GM10847 (cell line): ENCODE data around the gene SSUH2.

ENCODE experiments used
- POLR2A ChIP-seq: IDR thresholded peaks from 2 replicates; pipeline ENCODE4 v1.6.1; 2011; ENCODE audit not compliant: insufficient read length; ENCODE audit errors: extremely low read depth

The SSUH2 gene

DNA sequence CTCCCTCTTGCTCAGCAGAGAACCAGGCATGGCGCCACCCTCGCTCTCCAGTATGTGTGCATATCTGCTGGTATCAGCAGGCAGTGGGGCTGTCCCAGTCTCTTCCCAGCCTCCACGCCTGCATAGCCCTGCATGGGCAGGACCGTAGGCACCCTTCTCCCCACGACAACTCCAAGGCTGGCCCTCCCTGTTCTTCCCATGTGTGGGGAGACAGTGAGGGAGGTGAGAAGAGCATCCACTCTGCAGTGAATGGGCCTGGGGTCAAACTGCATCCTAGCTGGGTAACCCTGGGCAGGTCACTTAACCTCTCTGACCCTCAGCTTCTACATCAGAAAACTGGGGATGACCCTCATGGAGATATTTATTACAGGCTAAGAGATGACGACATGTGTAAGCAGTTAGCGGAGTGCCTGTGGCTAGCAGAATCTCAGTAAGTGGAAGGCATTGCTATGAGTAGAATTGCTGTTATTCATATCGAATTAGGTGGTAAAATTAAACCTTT, 13.3 kb upstream of the SSUH2 start:
- TF ChIP-seq POLR2A: no peak

DNA sequence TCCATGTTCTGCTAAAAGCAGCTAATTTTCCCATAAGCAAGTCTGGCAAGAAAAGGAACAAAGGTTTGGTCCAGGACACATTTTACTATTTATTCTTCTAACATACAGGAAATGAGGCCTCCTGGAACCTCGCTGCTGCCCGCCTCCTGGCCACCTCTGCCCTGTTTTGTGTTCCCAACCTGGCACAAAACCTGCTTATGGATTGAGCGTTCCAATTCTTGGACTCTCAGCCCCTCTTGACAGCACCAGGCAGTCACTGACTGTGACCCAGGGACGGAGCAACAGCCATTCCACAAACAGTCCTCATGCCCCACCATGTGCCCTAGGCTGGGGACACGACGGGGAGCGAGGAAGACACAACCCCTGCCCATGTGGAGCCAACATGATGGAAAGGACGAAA, 11.6 kb upstream of the SSUH2 start:
- no peak for TF ChIP-seq POLR2A

DNA sequence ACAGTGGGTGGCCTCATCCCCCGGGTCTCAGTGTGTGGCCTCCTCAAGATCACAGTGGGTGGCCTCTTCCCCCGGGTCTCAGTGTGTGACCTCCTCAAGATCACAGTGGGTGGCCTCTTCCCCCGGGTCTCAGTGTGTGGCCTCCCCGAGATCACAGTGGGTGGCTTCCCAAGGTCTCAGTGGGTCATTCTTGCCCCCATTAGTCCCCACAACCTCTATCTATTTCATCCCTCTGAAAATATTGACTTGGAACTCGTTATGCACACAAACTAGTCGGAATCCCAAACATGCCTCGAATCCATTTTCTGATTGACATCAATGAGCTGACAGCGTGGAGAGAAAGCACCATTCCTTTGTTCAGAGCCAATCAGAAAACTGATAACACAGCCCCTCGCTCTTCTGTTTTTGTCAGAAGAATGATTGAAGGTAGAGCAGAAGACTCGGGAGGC, 10.8 kb upstream of the SSUH2 start:
- no peak for TF ChIP-seq POLR2A

DNA sequence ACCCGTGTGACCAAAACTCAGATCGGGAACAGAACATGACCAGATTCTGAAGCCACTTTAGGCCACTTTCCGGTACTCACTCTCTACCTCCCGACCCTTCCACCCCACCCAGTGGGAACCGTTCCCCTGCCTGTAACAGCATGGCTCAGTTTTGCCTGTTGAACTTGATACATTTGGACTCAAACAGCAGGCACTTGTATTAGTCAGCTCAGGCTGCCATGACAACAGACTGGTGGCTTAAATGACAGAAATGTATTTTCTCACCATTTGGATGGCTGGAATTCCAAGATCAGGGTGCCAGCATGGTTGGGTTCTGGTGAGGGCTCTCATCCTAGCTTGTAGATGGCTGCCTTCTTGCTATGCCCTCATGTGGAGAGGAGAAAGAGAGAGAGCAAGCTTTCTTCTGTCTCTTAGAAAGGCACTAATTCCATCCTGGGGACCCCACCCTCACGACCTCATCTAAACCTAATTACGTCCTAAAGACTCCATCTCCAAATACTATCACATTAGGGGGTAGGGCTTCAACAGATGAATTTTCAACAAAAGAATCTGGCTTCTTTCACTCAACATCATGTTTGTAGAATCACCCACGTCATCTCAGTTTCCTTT, 9.3 kb upstream of the SSUH2 start:
- TF ChIP-seq POLR2A: no peak

DNA sequence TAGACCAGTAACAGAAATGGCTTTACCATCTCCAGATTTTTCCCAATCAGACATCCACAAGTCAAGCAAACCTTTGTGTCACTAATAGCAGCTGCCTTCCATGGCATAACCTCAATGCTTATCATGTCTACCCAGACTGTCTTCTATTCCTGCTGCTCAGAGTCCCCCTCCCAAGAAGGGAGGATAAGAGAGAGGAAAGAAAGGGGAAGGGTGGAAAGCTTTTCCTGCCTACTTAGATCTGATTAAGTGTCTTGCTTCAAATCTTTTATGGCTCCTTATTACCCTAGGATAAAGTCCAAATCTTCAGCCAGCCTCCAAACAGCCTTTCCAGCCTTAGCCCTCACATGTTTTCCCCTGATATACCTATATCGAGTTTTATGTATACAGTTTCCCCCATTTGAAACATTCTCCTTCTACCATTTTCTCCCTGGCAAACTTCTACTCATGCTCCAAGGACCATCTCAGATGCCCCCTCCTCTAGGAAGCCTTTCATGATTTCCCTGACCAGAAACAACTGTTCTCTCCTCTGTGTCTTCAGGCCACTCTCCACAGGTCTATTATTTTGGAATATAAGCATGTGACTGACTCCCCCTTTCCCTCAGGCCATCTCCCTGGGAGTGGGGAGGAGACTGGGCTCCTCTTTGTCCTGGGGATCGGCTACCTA, 7.9 kb upstream of the SSUH2 start:
- no peak for TF ChIP-seq POLR2A

DNA sequence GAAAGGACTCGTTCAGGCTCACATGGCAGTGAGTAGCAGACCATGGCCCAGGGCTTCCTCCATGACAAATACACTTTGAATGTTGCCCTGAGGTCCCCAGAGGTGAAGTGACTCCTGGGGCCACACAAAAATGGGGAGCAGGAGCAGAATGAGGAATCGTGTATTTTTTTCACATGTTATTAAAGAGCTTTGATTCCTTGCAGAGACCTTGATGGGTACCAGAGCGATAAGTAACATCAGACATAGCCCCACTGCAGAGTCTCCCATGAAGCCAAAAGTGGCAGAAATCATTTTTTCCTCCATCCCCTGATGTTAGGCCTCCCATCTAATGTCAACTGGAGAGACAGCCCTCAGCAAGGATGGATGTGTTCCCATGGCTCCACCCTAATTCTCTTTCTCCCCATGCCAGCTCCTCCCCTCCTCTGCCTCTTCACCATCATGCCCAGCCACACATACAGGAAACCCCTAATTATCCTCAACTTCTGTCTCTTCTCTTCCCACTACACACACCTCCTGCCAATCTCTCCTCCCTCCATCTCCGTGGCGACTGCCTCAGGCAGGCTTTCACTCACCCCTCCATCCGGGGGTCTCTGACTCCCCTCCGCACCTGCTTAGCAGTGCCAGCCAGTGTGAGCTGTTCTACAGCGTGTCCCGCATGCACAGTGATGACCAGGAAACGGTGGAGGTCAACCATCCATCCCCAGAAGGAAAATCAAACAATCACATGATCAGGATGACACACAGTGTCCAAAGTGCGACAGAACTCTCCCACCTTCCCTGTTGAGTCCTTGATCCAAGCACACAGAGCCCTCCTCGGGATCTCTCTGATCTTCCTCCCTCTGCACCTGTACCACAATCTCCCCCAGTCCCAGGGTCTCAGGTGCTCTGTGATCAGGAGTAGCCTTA, 7.1 kb upstream of the SSUH2 start:
- TF ChIP-seq POLR2A: no peak

DNA sequence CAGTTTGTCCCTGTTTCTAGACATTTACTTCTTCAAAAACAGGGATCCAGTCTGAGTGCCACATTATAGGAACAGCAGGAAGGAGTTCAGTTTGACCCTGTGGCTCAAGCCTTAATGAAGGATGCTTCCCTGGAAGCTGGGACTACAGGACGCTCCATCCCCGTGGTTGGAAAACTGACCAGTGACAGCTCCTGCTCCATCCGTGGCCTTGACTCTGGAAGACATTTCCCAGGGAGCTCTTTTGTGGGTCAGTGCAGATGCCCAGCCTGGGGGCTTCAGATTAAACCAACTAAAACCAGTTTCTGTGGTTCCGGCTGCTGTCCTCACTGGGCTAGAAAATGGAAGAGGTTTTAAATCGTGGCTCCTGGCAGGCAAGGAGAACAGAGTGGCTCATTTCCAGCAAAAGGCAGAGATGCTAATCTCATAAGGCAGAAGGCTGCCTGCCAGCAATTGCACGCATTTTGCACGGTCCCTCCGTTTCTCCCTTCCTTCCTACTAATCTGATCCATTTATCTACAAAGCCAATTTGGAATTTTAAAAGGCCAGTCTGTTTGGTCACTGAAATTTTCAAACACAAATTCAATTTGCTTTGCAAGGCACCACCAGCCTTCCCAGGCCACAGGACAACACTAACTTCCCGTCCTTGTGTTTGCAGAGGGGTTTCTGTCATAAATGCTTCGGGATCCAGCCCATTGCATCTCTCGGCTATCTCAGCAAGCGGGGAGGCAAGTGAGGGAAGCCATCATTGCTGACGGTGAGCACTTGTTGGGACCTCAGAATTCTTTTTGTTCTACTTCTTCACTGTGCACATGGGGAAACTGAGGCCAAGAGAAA, 6.2 kb upstream of the SSUH2 start:
- TF ChIP-seq POLR2A: no peak

DNA sequence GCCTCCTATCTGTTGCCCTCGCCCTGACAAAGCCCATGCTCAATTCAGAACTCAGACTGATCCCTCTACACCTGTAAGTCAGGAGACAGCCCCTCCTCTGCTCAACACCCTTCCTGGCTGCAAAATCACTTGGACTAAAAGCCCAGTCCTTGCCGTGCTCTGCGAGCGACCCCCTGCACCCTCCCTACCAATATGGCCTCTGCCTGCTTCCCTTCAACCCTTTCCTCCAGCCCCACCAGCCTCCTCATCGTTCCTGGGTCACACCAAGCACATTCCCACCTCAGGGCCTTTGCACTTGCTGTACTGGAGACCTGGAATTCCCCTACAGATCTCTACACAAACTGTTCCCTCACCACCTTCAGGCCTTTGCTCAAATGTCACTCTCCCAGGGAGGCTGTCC, 5.2 kb upstream of the SSUH2 start:
- no peak for TF ChIP-seq POLR2A

DNA sequence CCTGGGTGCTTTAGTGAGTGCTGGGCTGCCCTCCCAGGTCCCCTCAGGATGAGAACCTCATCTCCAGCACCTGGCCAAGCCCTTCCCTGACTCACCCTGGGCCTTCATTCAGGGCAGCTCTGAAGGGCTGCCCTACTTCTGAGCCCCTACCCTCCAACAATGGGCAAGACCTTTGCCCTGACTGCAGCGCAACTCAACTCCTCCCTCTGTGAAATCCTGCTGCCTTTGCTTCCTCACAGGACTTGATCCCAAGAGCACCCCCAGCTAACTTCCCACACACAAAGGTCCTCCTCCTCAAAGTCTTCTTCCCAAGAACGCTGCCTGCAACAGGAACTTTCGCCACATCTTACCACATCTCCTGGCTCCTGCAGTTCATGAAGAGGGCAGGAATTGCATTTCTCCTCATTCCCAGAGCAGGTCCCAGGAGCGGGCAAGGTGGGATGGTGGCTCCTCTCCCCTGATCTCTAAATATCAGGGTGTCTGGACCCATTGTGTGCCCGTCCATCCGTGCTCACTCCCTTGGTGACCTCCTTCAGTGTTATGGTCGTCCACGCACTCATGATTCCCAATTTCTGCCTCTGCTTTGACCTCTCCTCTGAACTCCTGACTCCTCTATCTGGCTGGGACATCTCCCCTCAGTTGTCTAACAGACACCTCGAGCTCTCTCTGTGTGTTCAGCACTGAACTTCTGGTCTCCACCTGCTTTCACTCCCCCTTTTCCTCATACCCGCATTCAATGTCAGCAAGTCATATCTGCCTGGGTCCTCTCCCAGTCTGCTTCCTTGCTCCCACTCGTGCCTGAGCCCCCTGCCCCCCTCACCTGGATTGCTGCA, 4.5 kb upstream of the SSUH2 start:
- TF ChIP-seq POLR2A: no peak

DNA sequence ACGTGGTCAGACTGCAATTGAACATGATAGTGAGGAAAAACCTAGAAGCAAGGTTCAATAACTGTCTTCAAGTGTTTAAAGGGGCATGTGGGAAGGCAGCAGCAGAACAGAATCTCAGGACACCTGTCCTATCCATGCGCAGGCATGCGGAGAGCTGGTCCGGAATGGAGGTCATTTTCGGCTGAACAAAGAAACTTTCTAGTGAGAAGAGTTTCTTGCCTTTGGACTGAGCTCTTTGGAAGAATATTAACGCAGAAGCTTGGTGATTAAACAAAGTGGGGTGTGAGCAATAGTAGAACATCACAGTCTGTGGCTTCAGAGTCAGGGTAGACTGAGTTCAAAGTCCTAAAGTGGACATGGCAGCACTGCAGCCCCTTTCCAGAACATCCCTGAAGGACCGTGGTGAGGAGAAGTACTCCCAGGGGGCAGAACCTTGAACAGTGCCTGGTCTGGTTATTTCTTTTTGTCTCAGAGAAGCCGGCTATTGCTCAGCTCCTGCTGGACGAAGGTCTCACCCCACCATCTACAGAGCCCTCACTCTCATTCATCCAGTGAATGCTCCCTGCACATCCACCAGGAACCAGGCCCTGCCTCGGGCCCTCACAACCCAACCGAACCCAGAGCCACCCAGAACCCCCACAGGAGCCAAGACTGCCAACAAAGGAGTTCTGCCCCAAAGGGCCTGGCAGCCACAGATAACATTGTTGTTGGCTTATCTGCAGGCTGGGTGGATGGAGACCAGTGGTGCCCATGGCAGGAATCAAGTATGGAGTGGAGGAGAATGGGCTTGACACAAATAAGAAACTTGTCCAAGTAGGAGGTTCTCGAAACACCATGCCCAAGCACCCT, 2.8 kb upstream of the SSUH2 start:
- TF ChIP-seq POLR2A: no peak

DNA sequence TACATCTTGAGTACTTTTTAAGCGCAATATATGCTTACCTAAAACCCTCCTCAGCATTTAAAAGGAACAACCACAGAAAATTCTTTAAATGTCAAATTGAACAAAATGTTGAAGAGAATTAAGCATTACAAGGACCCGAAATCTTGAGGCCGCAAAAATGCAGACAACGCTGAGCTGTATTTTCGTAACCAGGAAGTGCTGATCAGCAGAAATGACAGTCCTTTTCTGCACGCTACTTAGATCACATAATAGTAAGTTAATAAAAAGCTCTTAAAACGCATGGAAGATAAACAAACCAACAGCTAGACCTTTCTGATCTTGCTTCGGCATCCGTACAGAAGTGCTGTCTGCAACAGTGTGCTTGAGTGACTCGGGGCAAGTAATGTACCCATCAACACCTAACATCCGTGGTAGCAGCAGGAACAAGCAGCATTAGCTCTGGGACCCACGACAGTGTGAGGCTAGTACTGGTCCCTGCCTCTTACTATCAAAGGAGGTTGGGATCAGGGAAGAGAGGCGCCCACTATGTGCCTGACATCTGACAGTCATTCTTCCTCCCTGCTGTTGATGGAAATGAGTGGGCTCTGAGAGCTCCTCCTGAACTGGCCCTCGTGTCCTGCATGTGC, 1.8 kb upstream of the SSUH2 start:
- TF ChIP-seq POLR2A: no peak

DNA sequence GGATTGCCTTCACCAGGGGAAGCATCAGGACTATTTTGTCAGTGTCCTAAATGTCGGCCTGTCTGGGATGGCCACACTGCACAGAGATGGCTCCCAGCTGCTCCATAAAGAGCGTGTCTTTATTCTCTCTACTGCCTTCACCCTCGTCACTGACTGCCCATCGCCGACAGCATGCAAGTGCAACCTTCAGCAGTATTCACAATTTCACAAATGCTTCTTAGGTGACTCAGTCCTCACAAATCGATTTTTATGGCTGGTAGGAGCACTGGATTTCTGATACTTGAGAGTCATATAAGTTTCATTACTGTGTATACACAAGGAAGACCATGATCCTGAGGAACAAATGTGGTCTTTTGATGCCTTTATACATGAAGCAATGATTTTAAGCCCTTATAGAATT, 1.1 kb upstream of the SSUH2 start:
- no peak for TF ChIP-seq POLR2A

DNA sequence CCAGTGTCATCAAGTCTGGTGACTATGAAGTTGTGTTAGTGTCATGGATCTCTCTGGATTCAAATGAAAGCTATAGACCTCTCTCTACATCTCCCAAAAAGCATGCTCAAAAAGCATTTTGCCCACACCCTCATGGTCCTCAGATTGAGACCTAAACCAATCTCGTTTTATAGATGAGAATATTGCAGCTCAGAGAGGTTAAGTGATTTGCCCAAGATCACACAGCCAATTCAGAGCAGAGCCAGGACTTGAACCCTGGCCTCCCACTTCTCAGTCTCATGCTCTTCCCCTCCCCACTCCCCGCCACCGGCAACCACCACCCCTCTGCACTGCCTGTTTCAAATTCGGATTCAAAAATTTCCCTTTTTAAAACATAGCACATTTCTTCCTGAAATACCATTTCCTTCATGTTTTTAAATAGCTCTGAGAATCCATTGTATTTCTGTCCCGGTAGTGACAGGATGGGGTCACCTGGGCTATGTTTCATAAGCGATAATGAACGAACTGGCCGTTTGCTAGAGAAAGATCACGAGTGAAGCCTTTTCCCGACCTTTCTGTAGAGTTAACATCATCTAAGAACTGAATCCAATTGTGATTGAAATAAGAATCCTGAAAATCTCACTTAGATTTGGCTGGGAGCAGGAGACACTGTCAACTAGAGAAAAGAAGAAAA, 769 bp downstream of the SSUH2 start:
- no peak for TF ChIP-seq POLR2A

DNA sequence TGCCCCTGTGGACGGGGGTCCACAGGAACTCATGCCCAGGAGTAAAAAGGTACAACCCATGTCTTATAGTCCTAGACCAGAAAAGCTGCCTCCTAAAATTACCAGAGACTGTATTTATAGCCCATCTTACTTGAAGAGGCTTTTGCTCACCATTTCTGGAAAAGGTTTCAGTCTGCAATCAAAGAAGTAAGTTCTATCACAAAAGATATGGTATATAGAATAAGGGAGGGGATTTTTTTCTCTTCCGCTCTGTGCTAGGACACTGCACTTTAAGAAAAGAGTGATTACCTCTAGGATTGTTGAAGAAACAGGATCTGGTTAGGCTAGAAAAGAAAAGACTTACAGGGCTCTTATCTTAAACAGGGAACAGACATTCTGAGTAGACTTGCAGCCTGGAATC, 2.6 kb downstream of the SSUH2 start:
- TF ChIP-seq POLR2A: no peak
